Upper lobe of left lung (tissue), 6 donors: ENCODE measurements around the gene DBNDD1. TPM values are rescaled to one million over a fixed set of nuclear protein-coding genes. Genes with fewer than 3 reads are reported as not detected.

Source experiments
- ATAC-seq, 2 donors: fragments of 200-7000 bp; cut with Tn5 transposase; one replicate each; pipeline ENCODE4 v1.9.1; 2022; ENCODE audit warnings: mild to moderate bottlenecking in 2 of 2, moderate library complexity in 2 of 2; ENCODE audit not compliant: low FRiP score in 2 of 2
- DNase-seq, 2 donors: peaks; one replicate each; pipeline ENCODE4 v3.0.0-alpha.2; 2019 to 2020
- H3K27ac ChIP-seq, 4 donors: fragments of 200-600 bp; sonication (generic); one replicate each; pipeline ENCODE4 v1.5.1; 2016 to 2019
- H3K27me3 ChIP-seq, 4 donors: fragments of 200-600 bp; sonication (generic); one replicate each; pipeline ENCODE4 v1.5.1; 2017 to 2019
- H3K36me3 ChIP-seq, 4 donors: fragments of 200-600 bp; sonication (generic); one replicate each; pipeline ENCODE4 v1.5.1; 2016 to 2019
- H3K4me1 ChIP-seq, 4 donors: fragments of 200-600 bp; sonication (generic); one replicate each; pipeline ENCODE4 v1.5.1; 2018 to 2019
- H3K4me3 ChIP-seq, 4 donors: fragments of 200-600 bp; sonication (generic); one replicate each; pipeline ENCODE4 v1.5.1; 2017 to 2019; ENCODE audit warnings: mild to moderate bottlenecking in 2 of 4, moderate library complexity in 1 of 4
- H3K9me3 ChIP-seq, 4 donors: fragments of 200-600 bp; sonication (generic); one replicate each; pipeline ENCODE4 v1.5.1; 2018 to 2019
- EP300 ChIP-seq, 4 donors: sonication (generic); formaldehyde crosslinking; IDR thresholded peaks; one replicate each; pipeline ENCODE4 v1.5.1; 2017; ENCODE audit warnings: antibody characterized with exemption in 4 of 4, control low read depth in 2 of 4
- POLR2A ChIP-seq, 4 donors: fragments of 450-650 bp; IDR thresholded peaks; one replicate each; pipeline ENCODE4 v1.5.1; 2016 to 2017; ENCODE audit warnings: antibody characterized with exemption in 4 of 4, mild to moderate bottlenecking in 2 of 4
- POLR2AphosphoS5 ChIP-seq, 2 donors: sonication (generic); formaldehyde crosslinking; IDR thresholded peaks; one replicate each; pipeline ENCODE4 v1.5.1; 2017; ENCODE audit warnings: antibody characterized with exemption in 2 of 2
- WGBS, 2 donors: methylation state at CpG; one replicate each; pipeline ENCODE4 v1.1.5; 2017 to 2018; 5-methylcytosine and 5-hydroxymethylcytosine counted together
- total RNA-seq, 6 donors: library from RNA; depleted of rRNA in 4 of 6; stranded (reverse); fragments of >200 nt in 4 of 6; gene quantifications; one replicate each; pipeline versions ENCODE4 v1.1.0 to v1.2.1, GENCODE V29; 2016 to 2021
- TF ChIP-seq, protein P1 (sequence below), 6 experiments: fragments of 450-650 bp in 4 of 6; fragments of 200-600 bp in 2 of 6; sonication (generic) in 2 of 6; IDR thresholded peaks; one replicate each; pipeline ENCODE4 v1.5.1; 2016 to 2019; ENCODE audit warnings: antibody characterized with exemption in 6 of 6
- donor health status: DM: no; HTN: no; CAD: no; lungs with moderate emphysema.
- donor health status: DM: no; HTN: yes; CAD: no; lungs with severe emphysema.

DBNDD1 gene
- total RNA-seq, 6 donors from 2014 or later: 4.6 to 23.2 (median 11.1) TPM

GRCh38 chr16:90046122-90046970 is 27.1 kb upstream of the DBNDD1 start:
- no peak for ATAC-seq
- WGBS, 2 donors: 44 to 57% methylated on average over 14 to 22 of the region's 23 CpGs
- DNase-seq: no peak

GRCh38 chr16:90044111-90044551 is 24.9 kb upstream of the DBNDD1 start:
- Histone ChIP-seq H3K27me3 (peaks cover 0 to 4% (median 2%) of the 10 kb centered on the region in 4 donors), H3K4me1 (peaks cover 10 to 20% (median 15%) of the 10 kb centered on the region in 4 donors), H3K27ac (no peak overlapping the region), H3K4me3 (no peak overlapping the region), H3K36me3 (peaks cover 0 to 43% (median 21%) of the 10 kb centered on the region in 4 donors), H3K9me3 (no peaks in the 10 kb centered on the region)
- WGBS, 2 donors: 67 to 89% methylated on average over 3 to 7 of the region's 7 CpGs
- DNase-seq (peak in 1 of 2 donors; percentile 72), ATAC-seq (peak in 1 of 2 donors; percentile 43)
- TF ChIP-seq EP300 (IDR thresholded peaks at IDR 0.05): no peak
- TF ChIP-seq, protein P1, sequence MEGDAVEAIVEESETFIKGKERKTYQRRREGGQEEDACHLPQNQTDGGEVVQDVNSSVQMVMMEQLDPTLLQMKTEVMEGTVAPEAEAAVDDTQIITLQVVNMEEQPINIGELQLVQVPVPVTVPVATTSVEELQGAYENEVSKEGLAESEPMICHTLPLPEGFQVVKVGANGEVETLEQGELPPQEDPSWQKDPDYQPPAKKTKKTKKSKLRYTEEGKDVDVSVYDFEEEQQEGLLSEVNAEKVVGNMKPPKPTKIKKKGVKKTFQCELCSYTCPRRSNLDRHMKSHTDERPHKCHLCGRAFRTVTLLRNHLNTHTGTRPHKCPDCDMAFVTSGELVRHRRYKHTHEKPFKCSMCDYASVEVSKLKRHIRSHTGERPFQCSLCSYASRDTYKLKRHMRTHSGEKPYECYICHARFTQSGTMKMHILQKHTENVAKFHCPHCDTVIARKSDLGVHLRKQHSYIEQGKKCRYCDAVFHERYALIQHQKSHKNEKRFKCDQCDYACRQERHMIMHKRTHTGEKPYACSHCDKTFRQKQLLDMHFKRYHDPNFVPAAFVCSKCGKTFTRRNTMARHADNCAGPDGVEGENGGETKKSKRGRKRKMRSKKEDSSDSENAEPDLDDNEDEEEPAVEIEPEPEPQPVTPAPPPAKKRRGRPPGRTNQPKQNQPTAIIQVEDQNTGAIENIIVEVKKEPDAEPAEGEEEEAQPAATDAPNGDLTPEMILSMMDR (IDR thresholded peaks at IDR 0.05): no peak
- no peak for TF ChIP-seq POLR2A (IDR thresholded peaks at IDR 0.05)
- TF ChIP-seq POLR2AphosphoS5 (IDR thresholded peaks at IDR 0.05): no peak

More at GRCh38 chr16:90046122-90046970, 27.1 kb upstream of the DBNDD1 start:
- Histone ChIP-seq H3K4me1 (peaks cover 10 to 20% (median 15%) of the 10 kb centered on the region in 4 donors), H3K36me3 (peaks cover 0 to 26% (median 8%) of the 10 kb centered on the region in 4 donors), H3K4me3 (peak overlapping the region in 3 of 4 donors; percentile 43 to 55 (median 54)), H3K27ac (no peak overlapping the region), H3K27me3 (peaks cover 0 to 4% (median 2%) of the 10 kb centered on the region in 4 donors), H3K9me3 (no peaks in the 10 kb centered on the region)
- TF ChIP-seq, protein P1 (IDR thresholded peaks at IDR 0.05): no peak
- TF ChIP-seq POLR2AphosphoS5 (IDR thresholded peaks at IDR 0.05) (no peak), EP300 (IDR thresholded peaks at IDR 0.05) (no peak), POLR2A (IDR thresholded peaks at IDR 0.05) (no peak)

- Histone ChIP-seq H3K4me3 (no peak overlapping the region), H3K36me3 (peaks cover 0 to 49% (median 27%) of the 10 kb centered on the region in 4 donors), H3K27me3 (peaks cover 0 to 4% (median 2%) of the 10 kb centered on the region in 4 donors), H3K4me1 (peaks cover 10 to 20% (median 15%) of the 10 kb centered on the region in 4 donors), H3K27ac (no peak overlapping the region), H3K9me3 (no peaks in the 10 kb centered on the region)
- DNase-seq (no peak), ATAC-seq (no peak)
- no peak for TF ChIP-seq POLR2A (IDR thresholded peaks at IDR 0.05)
- TF ChIP-seq POLR2AphosphoS5 (IDR thresholded peaks at IDR 0.05): no peak
- TF ChIP-seq EP300 (IDR thresholded peaks at IDR 0.05): no peak
- TF ChIP-seq, protein P1 (IDR thresholded peaks at IDR 0.05): no peak
- WGBS, 2 donors: 88 to 95% methylated on average over 20 of the region's 20 CpGs
Observed at GRCh38 chr16:90043526-90043925, 24.3 kb upstream of the DBNDD1 start.

DNA sequence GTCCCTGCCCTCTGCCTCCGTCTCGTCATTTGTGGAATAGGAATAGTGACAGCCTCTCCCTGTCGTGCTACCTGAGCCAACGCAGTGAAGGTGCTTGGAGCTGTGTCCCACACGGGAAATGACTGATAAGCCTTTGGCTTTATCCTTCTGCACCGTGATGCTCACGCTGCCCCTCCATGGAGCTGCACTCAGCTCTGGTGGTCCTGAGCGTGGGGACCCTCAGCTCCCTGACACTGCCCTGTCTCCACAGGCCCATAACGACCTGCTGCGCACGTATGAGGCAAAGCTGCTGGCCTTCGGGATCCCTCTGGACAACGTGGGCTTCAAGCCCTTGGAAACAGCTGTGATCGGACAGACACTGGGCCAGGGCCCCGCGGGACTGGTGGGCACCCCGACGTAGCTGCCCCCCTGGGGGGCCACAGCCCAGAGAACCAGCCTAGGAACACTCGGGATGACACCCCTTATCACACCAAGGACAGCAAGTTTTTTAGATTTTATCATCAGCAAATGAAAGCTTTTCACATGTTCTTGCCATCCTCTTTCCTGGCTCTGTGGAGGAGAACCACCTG is 23.8 kb upstream of the DBNDD1 start:
- peaks cover 0 to 4% (median 2%) of the 10 kb centered on the region in 4 donors for H3K27me3 ChIP-seq
- no peak overlapping the region for H3K4me3 ChIP-seq
- H3K9me3 ChIP-seq: no peaks in the 10 kb centered on the region
- DNase-seq: no peak
- H3K4me1 ChIP-seq: peaks cover 10 to 20% (median 14%) of the 10 kb centered on the region in 4 donors
- no peak overlapping the region for H3K27ac ChIP-seq
- peaks cover 0 to 53% (median 32%) of the 10 kb centered on the region in 4 donors for H3K36me3 ChIP-seq
- no peak for ATAC-seq
- TF ChIP-seq POLR2AphosphoS5 (IDR thresholded peaks at IDR 0.05) (no peak), EP300 (IDR thresholded peaks at IDR 0.05) (no peak), POLR2A (IDR thresholded peaks at IDR 0.05) (no peak)
- TF ChIP-seq, protein P1 (IDR thresholded peaks at IDR 0.05): no peak
- WGBS, 2 donors: 78 to 90% methylated on average over 16 to 19 of the region's 19 CpGs
